Trophoblast cell (in vitro differentiated cells and primary cell): Measurements from ENCODE around the gene F3.

Source experiments
- DNase-seq, 2 donors: peaks; one replicate each; pipeline ENCODE4 v3.0.0-alpha.2; 2016
- H2AFZ ChIP-seq: 2 replicates; pipeline ENCODE4 v1.6.1; 2013; ENCODE audit warnings: low read length, moderate library complexity, mild to moderate bottlenecking; ENCODE audit not compliant: insufficient read depth, poor library complexity
- H2AK5ac ChIP-seq: 2 replicates; pipeline ENCODE4 v1.6.1; 2013; ENCODE audit warnings: mild to moderate bottlenecking, low read length
- H2BK120ac ChIP-seq: 2 replicates; pipeline ENCODE4 v1.6.1; 2013; ENCODE audit warnings: low read length, mild to moderate bottlenecking, moderate library complexity; ENCODE audit not compliant: insufficient read depth, poor library complexity
- H2BK12ac ChIP-seq: 2 replicates; pipeline ENCODE4 v1.6.1; 2013; ENCODE audit warnings: mild to moderate bottlenecking, low read length, moderate library complexity
- H2BK5ac ChIP-seq: 2 replicates; pipeline ENCODE4 v1.6.1; 2013; ENCODE audit warnings: low read length, low read depth, moderate library complexity, mild to moderate bottlenecking; ENCODE audit not compliant: poor library complexity
- H3K14ac ChIP-seq: 2 replicates; pipeline ENCODE4 v1.6.1; 2013; ENCODE audit warnings: mild to moderate bottlenecking, low read length
- H3K18ac ChIP-seq: 2 replicates; pipeline ENCODE4 v1.6.1; 2013; ENCODE audit warnings: mild to moderate bottlenecking, low read length
- H3K23ac ChIP-seq: 2 replicates; pipeline ENCODE4 v1.6.1; 2013; ENCODE audit warnings: low read length
- H3K27ac ChIP-seq: 2 replicates; pipeline ENCODE4 v1.5.1; 2013; ENCODE audit warnings: low read depth, mild to moderate bottlenecking, inconsistent platforms, low read length, moderate library complexity
- H3K27me3 ChIP-seq: 2 replicates; pipeline ENCODE4 v1.6.1; 2013; ENCODE audit warnings: inconsistent platforms, mild to moderate bottlenecking, low read length, moderate library complexity; ENCODE audit not compliant: insufficient read depth
- H3K36me3 ChIP-seq, 2 experiments: 1 replicate in 1 of 2; 2 replicates in 1 of 2; pipeline ENCODE4 v1.6.1; 2013; ENCODE audit warnings: low read length in 2 of 2, mild to moderate bottlenecking in 2 of 2, moderate library complexity in 1 of 2; ENCODE audit not compliant: insufficient read depth in 2 of 2, control insufficient read depth in 1 of 2
- H3K4ac ChIP-seq: 2 replicates; pipeline ENCODE4 v1.6.1; 2013; ENCODE audit warnings: low read depth, mild to moderate bottlenecking, low read length, moderate library complexity
- H3K4me1 ChIP-seq, 2 experiments: 1 replicate in 1 of 2; 2 replicates in 1 of 2; pipeline ENCODE4 v1.6.1; 2013; ENCODE audit warnings: low read length in 2 of 2, mild to moderate bottlenecking in 2 of 2, moderate library complexity in 1 of 2; ENCODE audit not compliant: insufficient read depth in 2 of 2, control insufficient read depth in 1 of 2
- H3K4me2 ChIP-seq: 2 replicates; pipeline ENCODE4 v1.6.1; 2013; ENCODE audit warnings: inconsistent platforms, mild to moderate bottlenecking, low read length, moderate library complexity
- H3K4me3 ChIP-seq: 2 replicates; pipeline ENCODE4 v1.5.1; 2013; ENCODE audit warnings: mild to moderate bottlenecking, low read depth, low read length, inconsistent platforms
- H3K79me1 ChIP-seq: one replicate; pipeline ENCODE4 v1.6.1; 2013; ENCODE audit warnings: low read length
- H3K79me2 ChIP-seq: 2 replicates; pipeline ENCODE4 v1.6.1; 2013; ENCODE audit warnings: low read length, mild to moderate bottlenecking; ENCODE audit not compliant: control insufficient read depth, insufficient read depth, poor library complexity
- H3K9ac ChIP-seq: 2 replicates; pipeline ENCODE4 v1.6.1; 2013; ENCODE audit warnings: mild to moderate bottlenecking, low read length
- H3K9me3 ChIP-seq: 2 replicates; pipeline ENCODE4 v1.6.1; 2013; ENCODE audit warnings: low read depth, mild to moderate bottlenecking, control low read depth, inconsistent platforms, low read length; ENCODE audit not compliant: insufficient read depth
- H4K12ac ChIP-seq: 2 replicates; pipeline ENCODE4 v1.6.1; 2013; ENCODE audit warnings: low read depth, mild to moderate bottlenecking, low read length, moderate library complexity
- H4K8ac ChIP-seq: 2 replicates; pipeline ENCODE4 v1.6.1; 2013; ENCODE audit warnings: low read depth, mild to moderate bottlenecking, low read length, moderate library complexity
- H4K91ac ChIP-seq: one replicate; pipeline ENCODE4 v1.6.1; 2013; ENCODE audit warnings: low read depth, mild to moderate bottlenecking, low read length, moderate library complexity
- WGBS: extraction: QIAGEN DNeasy Blood & Tissue Kit; methylation state at CpG from one replicate; pipeline ENCODE4 v1.1.7; 2013; ENCODE audit warnings: missing lambda C conversion rate; ENCODE audit not compliant: insufficient read length, insufficient coverage; ENCODE audit errors: extremely low coverage; 5-methylcytosine and 5-hydroxymethylcytosine counted together

The F3 gene

DNA sequence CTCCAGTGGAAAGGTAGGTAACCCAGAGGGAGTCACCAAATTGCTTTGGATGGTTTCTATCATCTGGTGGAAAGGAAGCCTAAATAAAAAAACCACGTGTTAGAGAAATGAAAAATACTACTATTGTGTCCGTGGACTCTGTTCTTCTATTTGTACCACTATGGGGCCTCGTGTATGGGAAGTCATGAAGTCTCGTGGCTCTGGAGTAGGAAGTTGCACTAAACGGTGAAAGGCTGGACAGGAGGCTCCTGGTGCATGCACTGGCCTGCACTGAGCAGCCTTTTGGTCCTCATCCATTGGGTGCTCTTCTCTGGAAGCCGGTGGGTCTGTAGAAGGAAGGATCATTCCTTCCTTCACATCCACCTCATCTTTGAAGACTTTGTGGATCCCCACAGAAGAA is 17.0 kb downstream of the F3 start:
- Histone ChIP-seq H2BK120ac (no peak overlapping the region), H3K4me1 (peaks cover 0 to 8% of the 10 kb centered on the region in 2 experiments), H3K4me3 (no peak overlapping the region), H3K79me2 (no peaks in the 10 kb centered on the region), H4K8ac (no peak overlapping the region), H3K4me2 (no peak overlapping the region), H3K9ac (no peak overlapping the region), H3K23ac (no peak overlapping the region), H3K4ac (no peak overlapping the region), H3K18ac (no peak overlapping the region), H2AK5ac (no peak overlapping the region), H4K91ac (no peak overlapping the region), H4K12ac (no peak overlapping the region), H3K27ac (no peak overlapping the region), H2BK5ac (no peak overlapping the region), H3K79me1 (no peaks in the 10 kb centered on the region), H3K9me3 (no peaks in the 10 kb centered on the region), H2BK12ac (no peak overlapping the region), H2AFZ (no peak overlapping the region), H3K27me3 (no peaks in the 10 kb centered on the region), H3K14ac (no peak overlapping the region), H3K36me3 (peaks cover 2 to 3% of the 10 kb centered on the region in 2 experiments)
- no CpG with 5 or more reads among the region's 6 CpGs for WGBS
- no peak for DNase-seq

DNA sequence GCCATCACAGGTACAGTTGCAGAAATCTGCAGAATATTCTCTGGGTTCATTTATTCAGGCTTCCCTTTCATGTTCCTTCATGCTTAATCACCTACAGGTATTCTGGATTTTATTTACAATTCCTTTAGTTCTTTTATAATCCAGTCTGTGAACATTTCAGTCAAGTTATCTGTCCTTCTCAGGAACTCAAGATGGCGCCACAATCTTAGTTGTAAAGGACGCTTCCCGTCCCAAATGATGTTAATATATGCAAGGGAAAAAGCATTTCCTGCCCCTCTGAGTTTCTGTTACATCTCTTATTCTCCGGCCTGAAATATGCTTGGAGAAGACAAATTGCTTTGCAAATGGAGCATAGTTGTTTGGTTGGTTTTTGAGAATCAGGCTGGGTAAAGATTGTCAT is 19.3 kb downstream of the F3 start:
- Histone ChIP-seq H3K36me3 (no peaks in the 10 kb centered on the region), H3K79me1 (no peaks in the 10 kb centered on the region), H2AK5ac (no peak overlapping the region), H4K91ac (no peak overlapping the region), H3K79me2 (no peaks in the 10 kb centered on the region), H3K18ac (no peak overlapping the region), H2BK5ac (no peak overlapping the region), H3K27me3 (no peaks in the 10 kb centered on the region), H3K4me1 (peaks cover 0 to 4% of the 10 kb centered on the region in 2 experiments), H3K4ac (no peak overlapping the region), H4K8ac (no peak overlapping the region), H3K4me2 (no peak overlapping the region), H3K9ac (no peak overlapping the region), H2AFZ (no peak overlapping the region), H3K14ac (no peak overlapping the region), H3K4me3 (no peak overlapping the region), H2BK120ac (no peak overlapping the region), H2BK12ac (no peak overlapping the region), H3K23ac (no peak overlapping the region), H3K9me3 (no peaks in the 10 kb centered on the region), H3K27ac (no peak overlapping the region), H4K12ac (no peak overlapping the region)
- no CpG with 5 or more reads among the region's 4 CpGs for WGBS
- DNase-seq: peak; percentile 14 to 54

DNA sequence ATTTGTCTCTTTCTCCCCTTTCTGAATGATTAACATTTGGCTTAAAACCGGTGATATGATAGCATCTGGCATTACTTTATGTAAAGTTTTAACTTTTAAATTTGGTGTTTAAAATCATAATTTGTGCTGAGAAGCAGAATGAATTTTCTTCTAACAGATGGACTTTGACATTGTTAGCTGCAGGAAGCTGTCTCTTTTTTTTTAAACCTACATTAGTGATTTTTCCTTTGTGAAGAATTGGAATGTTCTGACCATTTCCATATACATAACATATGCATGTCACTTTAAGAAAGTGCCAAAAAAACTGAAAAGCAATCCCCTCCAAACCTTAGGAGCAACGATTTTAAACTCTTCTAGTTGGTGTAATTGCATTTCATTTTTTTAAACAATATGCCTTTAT is 22.2 kb downstream of the F3 start:
- H2BK120ac ChIP-seq: no peak overlapping the region
- H3K27me3 ChIP-seq: no peaks in the 10 kb centered on the region
- no peaks in the 10 kb centered on the region for H3K79me1 ChIP-seq
- H3K18ac ChIP-seq: no peak overlapping the region
- H3K9ac ChIP-seq: no peak overlapping the region
- no peaks in the 10 kb centered on the region for H3K79me2 ChIP-seq
- no peak overlapping the region for H3K4me3 ChIP-seq
- H3K23ac ChIP-seq: no peak overlapping the region
- no peak overlapping the region for H3K4me2 ChIP-seq
- WGBS: no CpG with 5 or more reads among the region's 2 CpGs
- H4K91ac ChIP-seq: no peak overlapping the region
- H3K9me3 ChIP-seq: no peaks in the 10 kb centered on the region
- H3K4ac ChIP-seq: no peak overlapping the region
- no peak overlapping the region for H4K8ac ChIP-seq
- H2AFZ ChIP-seq: no peak overlapping the region
- no peaks in the 10 kb centered on the region for H3K4me1 ChIP-seq
- no peak overlapping the region for H3K14ac ChIP-seq
- H2BK12ac ChIP-seq: no peak overlapping the region
- no peak overlapping the region for H2BK5ac ChIP-seq
- no peak overlapping the region for H4K12ac ChIP-seq
- no peaks in the 10 kb centered on the region for H3K36me3 ChIP-seq
- DNase-seq: no peak
- H2AK5ac ChIP-seq: no peak overlapping the region
- H3K27ac ChIP-seq: no peak overlapping the region

GRCh38 chr1:94515296-94515947 is 26.1 kb downstream of the F3 start:
- Histone ChIP-seq H3K9me3 (no peaks in the 10 kb centered on the region), H3K79me2 (no peaks in the 10 kb centered on the region), H2AFZ (no peak overlapping the region), H3K14ac (no peak overlapping the region), H2BK12ac (no peak overlapping the region), H3K79me1 (no peaks in the 10 kb centered on the region), H4K8ac (no peak overlapping the region), H4K12ac (no peak overlapping the region), H3K27me3 (no peaks in the 10 kb centered on the region), H3K9ac (no peak overlapping the region), H3K27ac (no peak overlapping the region), H3K23ac (no peak overlapping the region), H3K4me2 (no peak overlapping the region), H3K4ac (no peak overlapping the region), H2BK120ac (no peak overlapping the region), H2AK5ac (no peak overlapping the region), H3K4me3 (no peak overlapping the region), H3K36me3 (no peaks in the 10 kb centered on the region), H3K18ac (no peak overlapping the region), H2BK5ac (no peak overlapping the region), H3K4me1 (no peaks in the 10 kb centered on the region), H4K91ac (no peak overlapping the region)
- WGBS: no CpG with 5 or more reads among the region's 1 CpG
- no peak for DNase-seq
